SK-N-SH (cell line): ENCODE data around the gene FBXO34. TPM values are rescaled to one million over a fixed set of nuclear protein-coding genes. Genes with fewer than 3 reads are reported as not detected.

Source experiments
- CTCF ChIA-PET: fragments of 300-600, 350-600 bp; formaldehyde crosslinking; extraction: SDS; loops from one replicate; lab custom pipeline; 2021; lab: Yijun Ruan, JAX
- POLR2A ChIA-PET: fragments of 350-600 bp; sonication (Branson Sonifier 250); formaldehyde crosslinking; extraction: SDS; loops from one replicate; lab custom pipeline; 2020; ENCODE audit warnings: antibody characterized with exemption, inconsistent platforms; lab: Yijun Ruan, JAX
- DNase-seq: peaks from one replicate; pipeline ENCODE4 v3.0.0; 2012
- H2AFZ ChIP-seq: fragments of 200-600 bp; sonication (generic); 2 replicates; pipeline ENCODE4 v1.8.1; 2016; ENCODE audit warnings: antibody characterized with exemption, mild to moderate bottlenecking, low read depth
- H3F3A ChIP-seq: fragments of 200-600 bp; sonication (generic); replicated peaks from 2 replicates; pipeline ENCODE3; 2016; ENCODE audit warnings: antibody characterized with exemption, mild to moderate bottlenecking; ENCODE audit not compliant: insufficient read depth
- H3K27ac ChIP-seq, 2 experiments: fragments of 200-500 bp in 1 of 2; fragments of 200-600 bp in 1 of 2; sonication (Bioruptor generic) in 1 of 2; sonication (generic), shearing (Covaris generic) in 1 of 2; 2 replicates each; pipeline versions ENCODE4 v1.5.1 to v1.6.1; 2014 to 2016; ENCODE audit warnings: low read depth in 2 of 2, inconsistent platforms in 1 of 2, low read length in 1 of 2, mild to moderate bottlenecking in 1 of 2, mixed read lengths in 1 of 2
- H3K27me3 ChIP-seq: fragments of 200-600 bp; sonication (generic), shearing (Covaris generic); 2 replicates; pipeline ENCODE4 v1.6.1; 2016; ENCODE audit warnings: mixed run types; ENCODE audit not compliant: insufficient read depth
- H3K36me3 ChIP-seq, 2 experiments: fragments of 200-500 bp in 1 of 2; fragments of 200-600 bp in 1 of 2; sonication (Bioruptor generic) in 1 of 2; sonication (generic) in 1 of 2; replicated peaks in 1 of 2; 2 replicates each; pipeline versions ENCODE3 to v1.5.1; 2014 to 2016; ENCODE audit warnings: low read length in 1 of 2, mild to moderate bottlenecking in 1 of 2; ENCODE audit not compliant: insufficient read depth in 2 of 2, control insufficient read depth in 1 of 2
- H3K4me1 ChIP-seq, 2 experiments: fragments of 200-500 bp in 1 of 2; fragments of 200-600 bp in 1 of 2; sonication (Bioruptor generic) in 1 of 2; sonication (generic), shearing (Covaris generic) in 1 of 2; 2 replicates each; pipeline versions ENCODE4 v1.5.1 to v1.6.1; 2014 to 2016; ENCODE audit warnings: low read depth in 1 of 2, low read length in 1 of 2, mixed run types in 1 of 2; ENCODE audit not compliant: insufficient read depth in 2 of 2, control insufficient read depth in 1 of 2
- H3K4me2 ChIP-seq: fragments of 200-600 bp; sonication (generic), shearing (Covaris generic); 2 replicates; pipeline ENCODE4 v1.6.1; 2017; ENCODE audit warnings: mixed run types
- H3K4me3 ChIP-seq, 2 experiments: fragments of 200-500 bp in 1 of 2; fragments of 200-600 bp in 1 of 2; sonication (Bioruptor generic) in 1 of 2; sonication (generic), shearing (Covaris generic) in 1 of 2; 2 replicates each; pipeline versions ENCODE4 v1.5.1 to v1.8.1; 2014 to 2016; ENCODE audit warnings: low read depth in 2 of 2, inconsistent platforms in 1 of 2, low read length in 1 of 2, mild to moderate bottlenecking in 1 of 2, mixed read lengths in 1 of 2, moderate library complexity in 1 of 2
- H3K79me2 ChIP-seq: fragments of 200-600 bp; sonication (generic); 2 replicates; pipeline ENCODE4 v1.8.1; 2017; ENCODE audit warnings: mild to moderate bottlenecking; ENCODE audit not compliant: insufficient read depth
- H3K9ac ChIP-seq: fragments of 200-600 bp; sonication (generic); 2 replicates; pipeline ENCODE4 v1.6.1; 2017; ENCODE audit warnings: mixed run types
- H3K9me2 ChIP-seq: fragments of 200-600 bp; sonication (generic); 2 replicates; pipeline ENCODE4 v1.6.1; 2017; ENCODE audit warnings: mixed run types
- H3K9me3 ChIP-seq: fragments of 200-600 bp; sonication (generic); 2 replicates; pipeline ENCODE4 v1.6.1; 2017; ENCODE audit warnings: mixed run types, mild to moderate bottlenecking, moderate library complexity
- H4K20me1 ChIP-seq: fragments of 200-600 bp; sonication (generic); 2 replicates; pipeline ENCODE4 v1.6.1; 2017; ENCODE audit warnings: mild to moderate bottlenecking, mixed run types; ENCODE audit not compliant: insufficient read depth
- CHD2 ChIP-seq: fragments of 150-350 bp; IDR thresholded peaks from 2 replicates; pipeline ENCODE4 v1.6.1; 2018; ENCODE audit warnings: low read length; ENCODE audit not compliant: partially characterized antibody
- CTCF ChIP-seq: fragments of 200-600 bp; sonication (generic); IDR thresholded peaks from 2 replicates; pipeline ENCODE4 v1.6.1; 2017; ENCODE audit warnings: antibody characterized with exemption, mild to moderate bottlenecking, moderate library complexity
- ELF1 ChIP-seq: IDR thresholded peaks from 2 replicates; pipeline ENCODE4 v1.4.0; 2012
- FOXJ3 ChIP-seq: sonication (generic); formaldehyde crosslinking; IDR thresholded peaks from 2 replicates; pipeline ENCODE4 v1.5.1; 2020; ENCODE audit warnings: mild to moderate bottlenecking, missing genetic modification reagents
- GABPA ChIP-seq: IDR thresholded peaks from 2 replicates; pipeline ENCODE4 v1.4.0; 2012; ENCODE audit warnings: low read depth, mild to moderate bottlenecking
- JUND ChIP-seq: IDR thresholded peaks from 2 replicates; pipeline ENCODE4 v1.4.0; 2012
- MEF2A ChIP-seq: IDR thresholded peaks from 2 replicates; pipeline ENCODE4 v1.4.0; 2012; ENCODE audit warnings: low read depth, borderline replicate concordance
- NFIC ChIP-seq: IDR thresholded peaks from 2 replicates; pipeline ENCODE4 v1.4.0; 2012; ENCODE audit warnings: borderline replicate concordance
- NRF1 ChIP-seq: IDR thresholded peaks from 2 replicates; pipeline ENCODE4 v1.6.1; 2012; ENCODE audit warnings: low read depth, mild to moderate bottlenecking, low read length
- PBX3 ChIP-seq: IDR thresholded peaks from 2 replicates; pipeline ENCODE4; 2012
- POLR2AphosphoS5 ChIP-seq: IDR thresholded peaks from 2 replicates; pipeline ENCODE4 v1.6.1; 2012; ENCODE audit warnings: low read depth, low read length
- RCOR1 ChIP-seq: fragments of 150-350 bp; IDR thresholded peaks from 2 replicates; pipeline ENCODE4 v1.6.1; 2017; ENCODE audit warnings: antibody characterized with exemption, low read length
- REST ChIP-seq: IDR thresholded peaks from 2 replicates; pipeline ENCODE4 v1.6.1; 2012; ENCODE audit warnings: mild to moderate bottlenecking, low read depth, low read length, moderate library complexity
- RFX5 ChIP-seq: IDR thresholded peaks from 2 replicates; pipeline ENCODE4 v1.6.1; 2012; ENCODE audit warnings: mild to moderate bottlenecking, improper control_type of control experiment, low read length
- RXRA ChIP-seq: IDR thresholded peaks from 2 replicates; pipeline ENCODE4 v1.4.0; 2012; ENCODE audit warnings: low read depth, mild to moderate bottlenecking, borderline replicate concordance
- SIN3A ChIP-seq: IDR thresholded peaks from 2 replicates; pipeline ENCODE4 v1.6.1; 2012; ENCODE audit warnings: low read depth, mild to moderate bottlenecking, low read length, moderate library complexity, borderline replicate concordance
- SMC3 ChIP-seq: IDR thresholded peaks from 2 replicates; pipeline ENCODE4 v1.6.1; 2012; ENCODE audit warnings: low read depth, low read length, improper control_type of control experiment
- YY1 ChIP-seq: IDR thresholded peaks from 2 replicates; pipeline ENCODE4 v1.4.0; 2012; ENCODE audit warnings: low read depth, mild to moderate bottlenecking
- ZBTB33 ChIP-seq: IDR thresholded peaks from 2 replicates; pipeline ENCODE4 v1.4.0; 2012; ENCODE audit warnings: low read depth, borderline replicate concordance
- WGBS: methylation state at CpG from one replicate; pipeline ENCODE4 v1.1.6; 2017; ENCODE audit warnings: low lambda C conversion rate; 5-methylcytosine and 5-hydroxymethylcytosine counted together
- polyA plus RNA-seq, 3 experiments: library from polyadenylated mRNA; depleted of rRNA; stranded (reverse); fragments of >200 nt; gene quantifications; 2 replicates each; pipeline ENCODE4 v1.2.3, GENCODE V29; 2012

Gene FBXO34
- polyA plus RNA-seq, 1 of the 3 experiments (the other 2 are of a cell fraction) = 10.0 TPM

GRCh38 chr14:55265197-55265596 lies 6.0 kb upstream of the FBXO34 start:
- Histone ChIP-seq H3K9me2 (no peaks in the 10 kb centered on the region), H2AFZ (no peak overlapping the region), H3K4me3 (no peak overlapping the region), H3K36me3 (no peaks in the 10 kb centered on the region), H3K79me2 (no peaks in the 10 kb centered on the region), H3K27me3 (no peaks in the 10 kb centered on the region), H3K9ac (no peak overlapping the region), H3K9me3 (no peaks in the 10 kb centered on the region), H3K4me2 (no peak overlapping the region), H3F3A (no peaks in the 10 kb centered on the region), H3K4me1 (peaks cover 0 to 4% of the 10 kb centered on the region in 2 experiments; a peak in 1 of 4 replicates), H4K20me1 (no peaks in the 10 kb centered on the region), H3K27ac (no peak overlapping the region)
- no peak for DNase-seq
- TF ChIP-seq POLR2AphosphoS5 (no peak), CHD2 (no peak), NFIC (no peak), ELF1 (no peak), NRF1 (no peak), ZBTB33 (no peak), MEF2A (no peak), REST (no peak), SIN3A (no peak), GABPA (no peak), RXRA (no peak), RCOR1 (no peak), PBX3 (no peak), CTCF (no peak), SMC3 (no peak), RFX5 (no peak), FOXJ3 (CRISPR knock-in tag) (no peak), YY1 (no peak), JUND (no peak)
- POLR2A ChIA-PET = no interaction called here
- 84% methylated on average over 4 of the region's 4 CpGs for WGBS
- CTCF ChIA-PET = interaction anchor here (1.1 to 4.3 kb wide), 2 partner anchors 89 to 93 kb away, joined by 3 to 17 read pairs; no protein-coding TSS in a partner anchor
